EL (cell line): Measurements from ENCODE around the gene SAMSN1.

Source experiments
- DNase-seq: peaks from one replicate; pipeline ENCODE4 v3.0.0-alpha.2; 2016

Gene SAMSN1

DNA sequence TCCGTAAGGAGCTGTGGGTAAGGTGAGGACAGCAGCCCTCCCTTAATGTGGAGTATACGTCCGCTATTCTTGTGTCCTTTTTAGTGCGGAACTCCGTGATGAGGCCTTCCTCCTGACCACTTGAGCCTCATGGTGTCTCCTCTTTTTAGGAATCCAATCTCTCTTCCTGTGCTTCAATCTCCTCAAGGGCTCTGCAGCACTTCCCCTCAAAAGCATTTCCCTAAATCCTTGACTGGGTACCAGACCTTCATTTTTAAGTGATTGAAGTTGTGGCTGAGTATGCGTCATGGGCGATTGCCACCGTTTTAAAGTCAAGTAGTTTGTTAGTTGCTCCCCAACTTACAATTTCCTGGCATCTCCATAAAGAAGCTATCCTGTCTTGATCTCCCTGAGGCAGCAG, 62.8 kb downstream of the SAMSN1 start:
- no peak for DNase-seq

GRCh38 chr21:14482165-14482564, 64.0 kb downstream of the SAMSN1 start:
- no peak for DNase-seq

DNA sequence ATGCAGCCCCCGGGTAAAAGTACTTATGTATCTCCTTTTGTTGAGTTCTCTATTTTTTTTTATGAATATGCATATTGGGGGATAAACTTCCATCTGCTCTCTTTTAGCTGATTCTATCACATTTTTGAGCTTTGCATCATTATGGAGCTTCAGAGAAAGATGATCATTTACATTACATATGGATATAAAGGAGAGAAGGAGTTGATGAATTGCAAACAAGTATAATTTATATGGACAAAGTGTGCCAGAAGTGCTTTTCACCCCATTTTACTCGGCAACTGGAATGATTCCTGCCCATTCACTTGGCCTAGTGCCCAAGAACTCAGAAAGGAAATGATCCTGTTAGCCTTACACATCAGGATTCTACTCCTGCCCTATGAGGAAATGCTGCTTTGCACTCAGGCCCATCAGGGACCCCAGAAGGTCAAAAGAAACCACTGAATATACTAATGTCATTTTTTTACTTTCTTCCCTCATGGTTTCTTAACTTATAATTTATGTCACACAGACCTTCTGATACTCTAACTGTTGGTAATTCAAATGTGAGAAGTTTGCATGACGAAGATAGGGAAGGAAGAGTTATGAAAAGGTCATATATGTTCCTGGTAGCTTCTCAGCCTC, 65.6 kb downstream of the SAMSN1 start:
- DNase-seq, result no peak

- DNase-seq, result no peak
Observed at GRCh38 chr21:14479241-14479786, 66.8 kb downstream of the SAMSN1 start.

- no peak for DNase-seq
Observed at GRCh38 chr21:14477841-14478240, 68.3 kb downstream of the SAMSN1 start.

DNA sequence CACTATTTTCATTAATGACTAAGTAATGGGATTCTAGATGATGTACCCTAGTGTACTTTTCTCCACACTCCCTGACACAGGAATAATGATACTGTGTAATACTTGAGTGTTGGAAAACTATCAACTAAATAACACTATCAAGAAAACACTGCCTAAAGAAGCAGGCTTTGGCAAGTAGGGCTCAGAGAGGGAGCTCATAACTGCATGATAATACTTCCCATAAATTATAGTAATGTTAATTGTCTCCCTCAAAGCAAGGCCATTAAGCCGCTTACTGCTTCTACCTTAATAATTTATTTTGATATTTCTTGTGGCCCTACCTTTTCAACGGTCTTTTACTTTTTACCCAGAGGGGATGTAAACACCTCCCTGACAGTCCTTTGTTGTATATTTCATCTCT, 69.0 kb downstream of the SAMSN1 start:
- DNase-seq, result no peak

- no peak for DNase-seq
Observed at GRCh38 chr21:14474995-14475394, 71.1 kb downstream of the SAMSN1 start.

DNA sequence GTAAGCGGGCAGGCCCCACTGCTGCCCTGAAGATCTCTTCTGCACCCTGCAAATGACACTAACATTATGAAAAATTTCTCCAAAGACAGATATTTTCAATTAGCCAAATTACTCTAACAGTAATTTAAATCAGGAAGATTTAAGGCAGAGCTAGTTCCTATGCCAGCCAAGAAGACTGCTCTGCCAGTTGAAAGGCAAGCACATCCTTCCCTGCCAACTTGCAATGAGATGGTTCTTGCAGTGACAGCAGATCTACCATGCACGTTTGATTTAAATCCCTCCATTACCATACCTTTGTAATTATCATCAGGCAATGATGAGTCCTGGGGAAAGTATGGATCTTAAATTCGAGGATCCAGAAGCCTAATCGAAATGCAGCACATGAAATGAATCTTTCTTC, 76.5 kb downstream of the SAMSN1 start:
- DNase-seq, result no peak

GRCh38 chr21:14466715-14467114, 79.4 kb downstream of the SAMSN1 start:
- no peak for DNase-seq

- no peak for DNase-seq
Observed at GRCh38 chr21:14457762-14458161, 88.4 kb downstream of the SAMSN1 start.

DNA sequence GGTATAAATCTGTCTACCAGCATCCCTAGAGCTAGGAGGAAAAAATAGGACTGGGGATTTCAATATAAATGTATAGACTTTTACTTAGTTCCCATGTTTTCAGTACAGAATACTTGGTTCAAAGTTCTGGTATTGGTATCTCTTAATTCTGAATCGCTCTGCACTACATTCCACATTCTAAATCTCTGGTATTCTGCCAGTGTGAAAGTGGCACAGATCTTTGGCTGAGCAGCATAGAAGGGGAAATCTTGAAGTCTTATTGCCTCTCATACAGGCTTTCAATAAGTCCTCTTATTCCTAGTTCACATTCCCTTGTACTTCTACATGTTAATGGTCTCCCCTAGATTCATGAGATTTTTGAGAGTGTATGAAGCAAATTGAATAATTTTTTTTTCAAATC, 89.2 kb downstream of the SAMSN1 start:
- no peak for DNase-seq

- DNase-seq, result no peak
Observed at GRCh38 chr21:14454016-14455009, 91.8 kb downstream of the SAMSN1 start.

GRCh38 chr21:14453339-14454015, 92.6 kb downstream of the SAMSN1 start:
- DNase-seq, result no peak

DNA sequence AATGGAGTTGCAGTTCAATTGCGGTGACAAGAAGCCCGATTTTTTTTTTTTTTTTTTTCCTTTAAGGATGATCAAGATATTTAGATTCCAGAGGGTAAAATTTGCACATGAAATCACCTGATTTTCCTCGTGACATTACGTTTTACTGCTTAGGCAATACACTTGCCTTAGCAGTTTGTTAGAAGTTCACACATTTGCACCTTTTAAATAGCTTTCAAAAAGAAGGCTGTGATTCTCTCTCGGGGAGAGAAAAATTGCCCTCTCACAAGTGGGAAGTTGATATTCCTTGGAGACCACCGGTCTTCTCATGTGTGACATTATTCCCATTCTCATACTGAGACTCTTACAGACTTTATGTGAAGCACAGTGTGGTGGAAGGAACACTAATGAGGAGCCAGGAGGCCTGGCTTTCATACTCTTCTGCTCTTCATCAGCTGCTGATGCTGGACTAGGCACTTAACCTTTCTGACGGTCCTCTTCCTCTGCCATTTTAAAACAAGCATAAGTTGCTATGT, 93.3 kb downstream of the SAMSN1 start:
- no peak for DNase-seq

- no peak for DNase-seq
Observed at GRCh38 chr21:14452031-14452726, 93.9 kb downstream of the SAMSN1 start.

GRCh38 chr21:14451546-14451945, 94.6 kb downstream of the SAMSN1 start:
- DNase-seq, result no peak

DNA sequence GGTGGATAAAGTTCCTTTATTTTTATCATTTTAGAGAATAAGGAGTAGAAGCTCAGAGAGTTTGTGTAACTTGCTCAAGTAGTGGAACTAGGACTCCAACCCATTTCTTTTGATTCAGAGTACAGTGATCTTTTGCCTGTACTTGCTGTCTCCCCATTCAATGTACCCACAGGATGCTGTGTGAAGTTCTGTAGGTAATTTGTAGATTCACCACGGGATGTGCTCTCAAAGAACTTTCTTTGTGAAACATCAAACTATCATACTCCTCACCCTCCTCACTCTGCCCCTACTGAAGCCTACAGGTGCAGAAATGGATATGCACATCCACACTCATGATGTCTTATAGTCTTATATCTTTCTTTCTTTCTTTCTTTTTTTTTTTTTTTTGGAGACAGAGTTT, 97.3 kb downstream of the SAMSN1 start:
- no peak for DNase-seq

DNA sequence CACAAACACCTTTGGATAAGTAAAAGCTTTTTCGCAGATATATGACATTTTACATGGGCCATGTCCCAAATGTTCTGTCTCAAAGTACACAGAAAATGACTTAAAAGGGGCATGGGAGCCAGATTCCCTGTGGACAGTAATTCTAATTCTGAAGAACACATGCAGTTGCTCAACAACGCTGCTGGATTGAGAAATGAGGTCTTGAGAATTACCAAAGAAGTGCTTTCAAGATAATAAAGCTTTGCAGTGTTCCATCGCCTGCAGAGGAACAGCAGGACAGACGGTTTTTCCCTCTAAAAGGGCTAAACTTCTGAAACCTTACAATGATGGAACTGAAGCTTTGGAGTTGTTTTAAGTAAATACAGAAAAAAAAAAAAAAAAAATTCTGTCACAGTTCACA, 107.9 kb downstream of the SAMSN1 start:
- no peak for DNase-seq

- DNase-seq, result no peak
Observed at GRCh38 chr21:14435423-14435822, 110.7 kb downstream of the SAMSN1 start.
